Measurements from ENCODE around the gene ROBO3.

Gene ROBO3

GRCh38 chr11:124842305-124842704 is 22.9 kb upstream of the ROBO3 start:
- DNase-seq (ENCODE audit: low read depth, low spot score), result no peak

DNA sequence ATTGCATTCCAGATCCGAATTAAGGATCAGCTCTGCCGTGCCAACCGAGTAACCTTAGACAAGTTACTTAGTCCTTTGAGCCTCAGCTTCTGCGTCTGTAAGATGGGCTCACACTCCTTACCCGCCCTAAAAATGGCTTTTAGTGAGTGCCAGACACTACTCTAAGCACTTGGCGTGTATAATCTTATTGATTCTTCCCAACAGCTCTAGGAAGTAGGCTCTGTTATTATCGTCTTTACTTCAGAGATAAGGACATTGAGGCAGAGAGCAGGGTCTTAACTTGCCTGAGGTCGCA is 21.7 kb upstream of the ROBO3 start:
- DNase-seq (ENCODE audit: low read depth, low spot score), result no peak

DNA sequence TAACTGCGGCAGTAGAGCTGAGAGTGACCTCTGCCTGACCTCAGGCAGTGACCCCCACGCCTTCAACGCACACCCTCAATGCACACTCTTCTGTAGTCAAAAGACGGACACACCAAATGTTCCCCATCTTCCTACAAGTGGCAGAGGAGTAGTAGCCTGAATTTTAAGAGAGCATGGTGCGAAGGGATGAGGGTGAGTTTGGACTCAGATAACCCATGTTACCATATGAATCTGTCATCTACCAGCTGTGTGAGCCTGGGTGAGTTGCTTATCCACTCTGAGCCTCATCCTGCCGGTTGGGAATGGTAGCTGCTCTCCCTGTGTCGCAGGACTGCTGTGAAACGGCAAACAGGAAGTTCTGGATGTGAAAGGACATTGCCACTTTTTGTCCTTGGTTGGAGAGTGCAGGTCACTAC is 20.6 kb upstream of the ROBO3 start:
- DNase-seq (ENCODE audit: low read depth, low spot score), result no peak

DNA sequence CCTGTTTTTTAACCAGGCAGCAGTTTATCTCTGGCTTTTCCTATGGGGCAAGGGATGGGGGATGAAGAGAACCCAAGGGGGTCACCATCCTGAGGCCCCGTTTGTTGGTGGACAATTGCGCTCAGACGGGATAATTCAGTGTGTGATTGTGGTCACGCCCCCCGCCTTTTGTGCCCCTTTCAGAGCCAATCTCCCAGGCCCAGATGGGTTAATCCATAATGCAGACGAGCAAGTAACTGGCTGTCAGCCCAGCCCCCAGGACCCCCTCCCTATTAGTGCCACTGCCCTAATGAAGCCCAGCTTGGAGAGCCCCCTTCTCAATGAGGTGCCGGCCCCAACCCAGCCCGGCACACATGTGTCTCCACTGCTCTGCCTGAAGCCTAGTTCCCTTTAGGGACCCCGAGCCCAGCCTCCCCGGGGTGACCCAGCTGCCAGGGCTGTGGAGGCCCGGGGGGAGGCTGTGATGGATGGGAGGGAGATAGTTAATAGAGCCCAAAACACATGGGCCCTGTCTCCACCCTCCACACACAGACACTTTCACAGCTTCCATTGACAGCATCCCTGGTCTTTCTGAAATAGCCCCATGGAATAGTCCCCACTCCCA is 19.1 kb upstream of the ROBO3 start:
- no peak for DNase-seq (ENCODE audit: low read depth, low spot score)

DNA sequence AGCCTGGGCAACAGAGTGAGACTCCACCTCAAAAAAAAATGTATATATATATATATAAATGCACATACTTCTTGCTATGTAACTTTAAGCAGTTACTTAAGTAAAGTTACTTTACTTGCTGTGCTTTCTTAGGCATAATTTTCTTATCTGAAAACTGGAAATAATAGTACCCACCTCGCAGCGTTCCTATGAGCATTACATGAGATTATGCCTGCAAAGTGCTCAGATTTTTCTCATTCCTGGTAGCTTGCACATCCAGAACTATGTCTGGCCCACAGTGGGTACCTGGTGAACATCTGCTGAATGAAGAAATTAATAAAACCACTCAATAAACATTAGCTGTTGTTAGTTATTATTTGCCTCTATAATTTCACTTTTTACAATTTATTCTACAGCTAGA is 6.1 kb upstream of the ROBO3 start:
- DNase-seq (ENCODE audit: low read depth, low spot score), result no peak

DNA sequence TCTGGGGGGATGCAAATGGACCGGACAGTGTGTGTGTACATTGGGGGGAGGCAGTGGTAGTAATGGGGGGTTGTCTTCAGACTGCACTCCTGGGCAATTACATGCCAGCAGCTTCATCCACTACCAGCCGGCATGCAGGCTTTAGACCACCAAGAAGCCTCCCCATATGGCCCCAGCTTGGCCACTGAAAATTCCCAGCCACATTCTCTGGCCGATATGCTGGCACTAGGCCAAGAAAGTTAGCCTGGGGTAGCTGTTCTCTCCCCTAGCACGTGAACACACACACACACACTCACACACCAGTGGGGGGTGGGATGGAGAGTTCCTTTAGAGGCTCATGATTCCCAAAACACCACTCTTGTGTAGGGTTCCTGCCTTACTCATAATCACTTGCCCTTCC is 3.6 kb upstream of the ROBO3 start:
- DNase-seq (ENCODE audit: low read depth, low spot score), result no peak

DNA sequence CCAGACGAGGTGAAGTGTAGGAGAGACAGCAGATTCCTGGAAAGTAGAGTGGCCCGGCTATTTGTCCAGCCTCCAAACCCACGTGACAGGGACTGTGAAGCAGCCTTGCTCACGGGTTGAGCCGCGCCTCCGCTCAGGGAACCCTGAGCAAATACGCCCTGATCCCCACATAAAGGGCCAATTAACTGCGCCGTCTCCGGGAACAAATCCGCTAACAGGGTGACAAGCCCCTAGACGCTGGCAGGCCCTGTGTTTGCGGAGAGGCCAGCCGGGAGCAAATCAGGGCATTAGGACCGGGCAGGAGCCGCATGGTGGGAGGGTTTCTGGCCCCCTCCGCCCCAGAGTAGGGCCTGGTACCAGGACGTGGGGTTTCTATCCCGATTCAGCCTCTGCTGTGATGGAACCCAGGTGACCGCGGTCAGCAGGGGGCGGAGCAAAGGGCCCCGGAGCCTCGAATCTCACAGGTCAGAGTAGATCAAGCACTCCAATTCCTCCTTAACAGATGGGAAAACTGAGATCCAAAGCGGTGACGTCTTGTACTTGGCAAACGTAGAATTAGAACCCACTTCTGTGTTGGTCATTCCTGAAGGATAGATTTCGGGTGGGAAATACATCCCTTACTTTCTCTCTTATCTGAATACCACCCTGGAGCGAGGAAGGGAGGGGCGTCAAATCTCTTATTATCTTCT is 2.0 kb upstream of the ROBO3 start:
- DNase-seq (ENCODE audit: low read depth, low spot score), result no peak

GRCh38 chr11:124863826-124864165 is 1.4 kb upstream of the ROBO3 start:
- DNase-seq (ENCODE audit: low read depth, low spot score), result no peak

- no peak for DNase-seq (ENCODE audit: low read depth, low spot score)
Observed at GRCh38 chr11:124864176-124864891, 898 bp upstream of the ROBO3 start.

GRCh38 chr11:124864892-124865180 is 396 bp upstream of the ROBO3 start:
- no peak for DNase-seq (ENCODE audit: low read depth, low spot score)

DNA sequence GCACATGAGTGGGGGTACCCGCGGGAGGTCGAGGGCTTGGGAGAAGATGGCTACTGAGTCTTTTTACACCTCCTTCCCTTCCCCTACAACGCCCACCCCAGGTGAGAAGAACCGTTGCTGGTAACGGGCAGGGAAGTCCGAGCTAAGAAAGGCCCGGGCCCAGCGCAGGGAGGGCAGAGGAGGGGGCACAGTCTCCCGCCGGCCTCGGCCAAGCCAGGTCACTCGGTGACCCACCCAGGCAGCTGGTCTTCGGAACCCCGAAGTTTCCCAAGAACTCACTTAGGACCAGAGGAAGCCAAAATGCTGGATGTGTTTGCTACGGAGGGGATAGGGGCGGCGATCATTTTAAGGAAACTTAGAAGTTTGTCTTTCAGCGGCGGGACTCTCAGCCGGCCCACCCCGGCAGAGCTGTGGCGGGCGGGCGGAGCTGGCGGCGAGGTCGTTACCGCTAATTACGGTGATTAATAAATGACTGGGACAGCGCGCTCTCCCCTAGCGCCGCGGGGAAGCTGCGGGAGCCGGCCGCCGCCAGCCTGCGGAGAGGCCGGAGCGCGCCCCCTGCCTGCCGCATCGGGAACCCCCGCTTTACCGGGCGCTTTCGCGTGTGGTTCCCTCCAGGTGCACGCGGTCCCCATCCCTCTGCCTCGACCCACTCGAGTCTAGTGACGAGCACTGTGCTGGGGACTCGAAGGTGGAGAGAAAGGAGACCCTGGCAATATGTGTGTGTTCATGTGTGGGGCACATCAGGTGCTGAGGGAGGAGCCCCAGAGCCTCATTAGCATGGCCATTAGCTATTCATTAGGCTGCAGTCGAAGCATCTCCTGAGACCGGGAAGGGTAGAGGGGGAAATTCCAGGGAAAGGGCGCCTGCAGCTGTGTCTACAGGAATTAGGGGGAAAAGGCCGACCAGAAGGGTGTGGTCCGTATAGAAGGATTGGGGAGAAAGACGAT is 945 bp downstream of the ROBO3 start:
- DNase-seq (ENCODE audit: low read depth, low spot score), result no peak

DNA sequence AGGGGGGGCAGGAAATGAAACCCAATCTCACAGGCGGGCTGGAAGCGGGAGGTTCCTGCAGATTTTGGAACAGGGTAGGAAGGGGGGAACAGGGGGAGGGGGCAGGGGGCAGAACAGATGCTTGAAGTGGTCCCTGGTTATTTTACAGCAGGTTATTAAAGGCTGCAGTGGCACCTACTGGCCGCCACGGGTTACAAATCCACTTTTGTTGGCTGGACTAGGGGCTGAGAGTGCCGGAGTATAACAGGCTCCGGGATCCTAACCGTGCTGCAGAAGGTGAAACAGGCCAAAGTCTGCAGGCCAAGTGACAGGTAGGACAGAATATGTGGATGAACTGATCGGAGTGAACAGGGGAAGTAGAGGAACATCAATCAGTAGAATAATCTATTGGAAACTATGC is 2.5 kb downstream of the ROBO3 start:
- DNase-seq (ENCODE audit: low read depth, low spot score), result no peak

GRCh38 chr11:124868331-124869274 is 3.4 kb downstream of the ROBO3 start:
- no peak for DNase-seq (ENCODE audit: low read depth, low spot score)

- no peak for DNase-seq (ENCODE audit: low read depth, low spot score)
Observed at GRCh38 chr11:124869331-124869730, 4.1 kb downstream of the ROBO3 start.

DNA sequence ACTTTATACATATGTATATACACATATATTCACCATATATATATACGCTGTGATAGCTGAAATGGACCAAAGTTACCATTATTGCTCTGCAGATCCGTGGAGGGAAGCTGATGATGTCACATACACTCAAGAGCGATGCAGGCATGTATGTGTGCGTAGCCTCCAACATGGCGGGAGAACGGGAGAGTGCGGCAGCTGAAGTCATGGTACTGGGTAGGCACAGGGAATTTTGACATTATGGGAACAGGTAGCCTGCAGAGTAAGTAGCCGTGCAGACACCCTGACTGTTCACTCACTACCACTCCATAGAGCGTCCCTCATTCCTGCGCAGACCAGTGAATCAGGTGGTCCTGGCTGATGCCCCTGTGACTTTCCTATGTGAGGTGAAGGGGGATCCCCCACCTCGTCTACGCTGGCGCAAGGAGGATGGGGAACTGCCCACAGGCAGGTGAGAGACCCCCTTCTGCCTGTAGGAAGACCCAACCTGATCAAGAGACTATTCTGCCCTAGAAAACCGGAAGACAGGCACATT is 4.7 kb downstream of the ROBO3 start:
- DNase-seq (ENCODE audit: low read depth, low spot score), result no peak

GRCh38 chr11:124870430-124870829 is 5.2 kb downstream of the ROBO3 start:
- no peak for DNase-seq (ENCODE audit: low read depth, low spot score)

GRCh38 chr11:124872280-124872679 is 7.0 kb downstream of the ROBO3 start:
- DNase-seq (ENCODE audit: low read depth, low spot score), result no peak

DNA sequence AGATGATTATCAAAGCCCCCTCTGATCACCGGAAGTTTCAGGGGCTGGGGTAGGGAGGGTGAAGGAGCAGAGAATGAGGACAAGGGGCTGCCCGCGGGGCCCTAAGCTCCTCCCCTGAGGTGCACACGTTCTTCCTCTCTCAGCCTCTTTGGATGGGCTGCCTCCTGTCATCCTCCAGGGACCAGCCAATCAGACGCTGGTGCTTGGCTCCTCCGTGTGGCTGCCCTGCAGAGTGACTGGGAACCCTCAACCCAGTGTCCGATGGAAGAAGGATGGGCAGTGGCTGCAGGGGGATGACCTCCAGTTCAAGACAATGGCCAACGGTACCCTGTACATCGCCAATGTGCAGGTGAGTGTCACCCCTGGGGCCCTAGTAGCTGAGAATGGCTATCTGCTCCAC is 7.5 kb downstream of the ROBO3 start:
- DNase-seq (ENCODE audit: low read depth, low spot score), result no peak

DNA sequence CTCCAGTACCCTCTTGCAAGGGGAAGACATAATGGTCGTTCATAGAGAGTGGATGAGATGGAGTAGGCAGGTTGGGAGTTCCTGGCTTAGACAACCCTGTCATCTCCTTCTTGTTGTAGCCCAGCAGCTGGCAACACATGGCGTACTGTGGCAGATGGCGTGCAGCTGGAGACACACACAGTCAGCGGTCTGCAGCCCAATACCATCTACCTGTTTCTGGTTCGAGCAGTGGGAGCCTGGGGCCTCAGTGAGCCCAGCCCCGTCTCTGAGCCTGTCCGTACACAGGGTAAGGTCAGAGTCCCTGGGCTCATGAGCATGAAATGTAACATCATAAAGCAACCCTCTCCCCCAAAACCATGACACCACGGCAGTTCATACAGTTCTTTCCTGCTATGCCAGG is 8.7 kb downstream of the ROBO3 start:
- DNase-seq (ENCODE audit: low read depth, low spot score), result no peak

GRCh38 chr11:124874571-124875255 is 9.5 kb downstream of the ROBO3 start:
- no peak for DNase-seq (ENCODE audit: low read depth, low spot score)

GRCh38 chr11:124875401-124875800 is 10.2 kb downstream of the ROBO3 start:
- DNase-seq (ENCODE audit: low read depth, low spot score), result no peak
